ENCODE results near the gene SENP3.

The SENP3 gene

GRCh38 chr17:7575959-7576358 is 14.2 kb downstream of the SENP3 start:
- ChIA-PET CTCF (interaction anchor here (1.0 to 1.5 kb wide), 4 partner anchors 10 to 112 kb away, joined by 3 to 6 read pairs (median 3); partner anchors contain the start of gene SENP3), POLR2A (interaction anchor here (0.6 to 8.2 kb wide), 6 partner anchors 9 to 246 kb away, joined by 3 to 98 read pairs (median 4); partner anchors contain the start of genes ATP1B2, MPDU1, TP53 and WRAP53)
- H3K27ac ChIP-seq (ENCODE audit: extremely low read depth, low read depth, low read length): no peak overlapping the region
- no peak for TF ChIP-seq ZNF837 (tag by site-specific recombination; IDR thresholded peaks at IDR 0.05)
- TF ChIP-seq ZNF830 (tag by site-specific recombination; IDR thresholded peaks at IDR 0.05; ENCODE audit: low read depth): no peak
- no peak for TF ChIP-seq ZNF623 (tag by site-specific recombination; IDR thresholded peaks at IDR 0.05)
- TF ChIP-seq ZNF621 (tag by site-specific recombination; IDR thresholded peaks at IDR 0.05): no peak
- TF ChIP-seq, protein P1, sequence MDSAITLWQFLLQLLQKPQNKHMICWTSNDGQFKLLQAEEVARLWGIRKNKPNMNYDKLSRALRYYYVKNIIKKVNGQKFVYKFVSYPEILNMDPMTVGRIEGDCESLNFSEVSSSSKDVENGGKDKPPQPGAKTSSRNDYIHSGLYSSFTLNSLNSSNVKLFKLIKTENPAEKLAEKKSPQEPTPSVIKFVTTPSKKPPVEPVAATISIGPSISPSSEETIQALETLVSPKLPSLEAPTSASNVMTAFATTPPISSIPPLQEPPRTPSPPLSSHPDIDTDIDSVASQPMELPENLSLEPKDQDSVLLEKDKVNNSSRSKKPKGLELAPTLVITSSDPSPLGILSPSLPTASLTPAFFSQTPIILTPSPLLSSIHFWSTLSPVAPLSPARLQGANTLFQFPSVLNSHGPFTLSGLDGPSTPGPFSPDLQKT (IDR thresholded peaks at IDR 0.05; ENCODE audit: borderline replicate concordance, low read depth, low read length): no peak
- TF ChIP-seq ZNF280D (tag by site-specific recombination; IDR thresholded peaks at IDR 0.05): no peak
- TF ChIP-seq, protein P2, sequence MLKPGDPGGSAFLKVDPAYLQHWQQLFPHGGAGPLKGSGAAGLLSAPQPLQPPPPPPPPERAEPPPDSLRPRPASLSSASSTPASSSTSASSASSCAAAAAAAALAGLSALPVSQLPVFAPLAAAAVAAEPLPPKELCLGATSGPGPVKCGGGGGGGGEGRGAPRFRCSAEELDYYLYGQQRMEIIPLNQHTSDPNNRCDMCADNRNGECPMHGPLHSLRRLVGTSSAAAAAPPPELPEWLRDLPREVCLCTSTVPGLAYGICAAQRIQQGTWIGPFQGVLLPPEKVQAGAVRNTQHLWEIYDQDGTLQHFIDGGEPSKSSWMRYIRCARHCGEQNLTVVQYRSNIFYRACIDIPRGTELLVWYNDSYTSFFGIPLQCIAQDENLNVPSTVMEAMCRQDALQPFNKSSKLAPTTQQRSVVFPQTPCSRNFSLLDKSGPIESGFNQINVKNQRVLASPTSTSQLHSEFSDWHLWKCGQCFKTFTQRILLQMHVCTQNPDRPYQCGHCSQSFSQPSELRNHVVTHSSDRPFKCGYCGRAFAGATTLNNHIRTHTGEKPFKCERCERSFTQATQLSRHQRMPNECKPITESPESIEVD (tag by site-specific recombination; IDR thresholded peaks at IDR 0.05): no peak
- no peak for TF ChIP-seq ZNF140 (tag by site-specific recombination; IDR thresholded peaks at IDR 0.05)
- no peak for TF ChIP-seq ZNF530 (tag by site-specific recombination; IDR thresholded peaks at IDR 0.05; ENCODE audit: low read depth)
- no peak for TF ChIP-seq ZNF521 (tag by site-specific recombination; IDR thresholded peaks at IDR 0.05)
- no peak for TF ChIP-seq SCRT1 (tag by site-specific recombination; IDR thresholded peaks at IDR 0.05; ENCODE audit: borderline replicate concordance)
- TF ChIP-seq ZFP41 (tag by site-specific recombination; IDR thresholded peaks at IDR 0.05; ENCODE audit: borderline replicate concordance): no peak
- no peak for TF ChIP-seq ZFHX2 (tag by site-specific recombination; conservative IDR thresholded peaks at IDR 0.05)
- TF ChIP-seq ZNF610 (tag by site-specific recombination; IDR thresholded peaks at IDR 0.05; ENCODE audit: borderline replicate concordance): no peak
- TF ChIP-seq ZNF169 (tag by site-specific recombination; IDR thresholded peaks at IDR 0.05): no peak
- H3K4me1 ChIP-seq (ENCODE audit: control insufficient read depth, insufficient read depth, low read length): peaks cover 5% of the 10 kb centered on the region
- no peaks in the 10 kb centered on the region for H3K9me3 ChIP-seq (ENCODE audit: control insufficient read depth, insufficient read depth, low read depth, low read length)
- peaks cover 43 to 81% of the 10 kb centered on the region in 2 experiments for H3K36me3 ChIP-seq (ENCODE audit: control insufficient read depth in 2 of 2, insufficient read depth in 1 of 2, low read length in 2 of 2)
- no peak overlapping the region for H3K4me3 ChIP-seq (ENCODE audit: low read depth, low read length)

GRCh38 chr17:7576432-7576937 is 14.8 kb downstream of the SENP3 start:
- Histone ChIP-seq H3K27ac (ENCODE audit: extremely low read depth, low read depth, low read length) (0 out of 2 replicates have a peak overlapping the region, but pooled peaks have one; percentile 20), H3K9me3 (ENCODE audit: control insufficient read depth, insufficient read depth, low read depth, low read length) (no peaks in the 10 kb centered on the region), H3K36me3 (ENCODE audit: control insufficient read depth in 2 of 2, insufficient read depth in 1 of 2, low read length in 2 of 2) (peaks cover 39 to 81% of the 10 kb centered on the region in 2 experiments), H3K4me3 (ENCODE audit: low read depth, low read length) (no peak overlapping the region), H3K4me1 (ENCODE audit: control insufficient read depth, insufficient read depth, low read length) (peaks cover 5% of the 10 kb centered on the region)
- TF ChIP-seq SCRT2 (tag by site-specific recombination; IDR thresholded peaks at IDR 0.05): no peak
- no peak for TF ChIP-seq ZNF169 (tag by site-specific recombination; IDR thresholded peaks at IDR 0.05)
- TF ChIP-seq ZBTB17 (tag by site-specific recombination; IDR thresholded peaks at IDR 0.05): peak; percentile 43; the same call in 1 of the 2 replicates
- TF ChIP-seq ZNF600 (tag by site-specific recombination; IDR thresholded peaks at IDR 0.05): peak; percentile 82
- POLR2A ChIA-PET: interaction anchor here (0.6 to 8.2 kb wide), 5 partner anchors 9 to 247 kb away, joined by 3 to 98 read pairs (median 3); partner anchors contain the start of genes MPDU1, TP53 and WRAP53
- CTCF ChIA-PET: interaction anchor here (1.0 to 1.3 kb wide), 3 partner anchors 10 to 16 kb away, joined by 3 read pairs; partner anchors contain the start of gene SENP3

All from HEK293 (cell line).